Spleen (tissue), 11 donors: ENCODE data around the gene ACTN2. TPM values are rescaled to one million over a fixed set of nuclear protein-coding genes. Genes with fewer than 3 reads are reported as not detected.

Experiments used
- DNase-seq: peaks from one replicate; pipeline ENCODE4 v3.0.0-alpha.2; 2020
- H3K27ac ChIP-seq, 8 donors: fragments of 200-600 bp; sonication (generic) in 7 of 8; 1 replicate in 4 of 8; 2 replicates in 4 of 8; pipeline versions ENCODE4 v1.5.0 to v1.8.0; 2016 to 2021; ENCODE audit warnings: inconsistent platforms in 4 of 8, mild to moderate bottlenecking in 4 of 8, moderate library complexity in 1 of 8
- H3K27me3 ChIP-seq, 7 donors: fragments of 200-600 bp; sonication (generic) in 6 of 7; replicated peaks in 1 of 7; 1 replicate in 4 of 7; 2 replicates in 3 of 7; pipeline versions ENCODE4 v1.5.0 to v1.8.0; 2016 to 2021; ENCODE audit warnings: inconsistent platforms in 3 of 7, mild to moderate bottlenecking in 1 of 7
- H3K36me3 ChIP-seq, 6 donors: fragments of 200-600 bp; sonication (generic) in 5 of 6; 1 replicate in 4 of 6; 2 replicates in 2 of 6; pipeline versions ENCODE4 v1.5.0 to v1.8.0; 2016 to 2021; ENCODE audit warnings: inconsistent platforms in 2 of 6
- H3K4me1 ChIP-seq, 6 donors: fragments of 200-600 bp; sonication (generic) in 5 of 6; 1 replicate in 3 of 6; 2 replicates in 3 of 6; pipeline versions ENCODE4 v1.5.0 to v1.8.0; 2016 to 2021; ENCODE audit warnings: inconsistent platforms in 3 of 6
- H3K4me3 ChIP-seq, 8 donors: fragments of 200-600 bp; sonication (generic) in 7 of 8; 1 replicate in 4 of 8; 2 replicates in 4 of 8; pipeline versions ENCODE4 v1.5.0 to v1.8.0; 2016 to 2021; ENCODE audit warnings: inconsistent platforms in 4 of 8, mild to moderate bottlenecking in 4 of 8, moderate library complexity in 2 of 8
- H3K9me3 ChIP-seq, 8 donors: fragments of 200-600 bp; sonication (generic) in 7 of 8; 1 replicate in 4 of 8; 2 replicates in 4 of 8; pipeline versions ENCODE4 v1.5.0 to v1.8.0; 2016 to 2021; ENCODE audit warnings: inconsistent platforms in 4 of 8
- CTCF ChIP-seq, 11 experiments: fragments of 200-600 bp in 7 of 11; fragments of 450-650 bp in 4 of 11; sonication (generic) in 4 of 11; IDR thresholded peaks in 8 of 11; conservative IDR thresholded peaks in 3 of 11; 1 replicate in 7 of 11; 2 replicates in 4 of 11; pipeline versions ENCODE4 v1.4.0 to v1.8.0; 2016 to 2021; ENCODE audit warnings: antibody characterized with exemption in 11 of 11, inconsistent platforms in 4 of 11, mild to moderate bottlenecking in 1 of 11
- POLR2A ChIP-seq, 3 donors: fragments of 450-650 bp; IDR thresholded peaks; one replicate each; pipeline ENCODE4 v1.5.1; 2017; ENCODE audit warnings: antibody characterized with exemption in 3 of 3, mild to moderate bottlenecking in 1 of 3
- POLR2AphosphoS5 ChIP-seq, 3 donors: sonication (generic); formaldehyde crosslinking; IDR thresholded peaks; one replicate each; pipeline ENCODE4 v1.5.1; 2017; ENCODE audit warnings: antibody characterized with exemption in 3 of 3
- WGBS, 5 donors: extraction: QIAGEN DNeasy Blood & Tissue Kit in 3 of 5; methylation state at CpG; one replicate each; pipeline versions ENCODE4 v1.1.5 to v1.1.7; 2013 to 2018; 5-methylcytosine and 5-hydroxymethylcytosine counted together
- intact Hi-C: fragments of 100-400 bp; cut with DNase I; formaldehyde crosslinking; loops from one replicate; pipeline ENCODE4 v1.15.0; 2023; ENCODE audit warnings: low total_unique reads
- polyA plus RNA-seq, 3 donors: library from polyadenylated mRNA; stranded (reverse); fragments of 200-250 nt; gene quantifications; one replicate each; pipeline ENCODE4 v1.2.1, GENCODE V29; 2013
- total RNA-seq, 7 donors: library from RNA; depleted of rRNA in 3 of 7; stranded (reverse); fragments of >200 nt in 3 of 7; fragmentation: NEBNext Ultra II Directional in 4 of 7; extraction: Animal tissue kit (Norgen Biotek cat#: 25700) in 4 of 7; gene quantifications; one replicate each; pipeline versions ENCODE4 v1.1.0 to v1.2.1, GENCODE V29; 2016 to 2021
- donor health status: healthy with polysubstance abuse.
- donor health status: DM: no; HTN: no; CAD: no; lungs with moderate emphysema.
- donor health status: DM: no; HTN: no; CAD: no.
- donor health status: Bipolar disorder and iron deficiency.
- donor health status: healthy.
- donor health status: DM: no; HTN: no; CAD: no.
- donor health status: DM: yes; HTN: yes; CAD: no.

ACTN2 gene
- total and polyA plus RNA-seq, 10 donors: 0.19 to 1.5 (median 0.64) TPM; not detected in 4

GRCh38 chr1:236760480-236760879, 74.2 kb downstream of the ACTN2 start:
- no peaks in the 10 kb centered on the region for H3K36me3 ChIP-seq
- DNase-seq: no peak
- H3K27ac ChIP-seq: no peak overlapping the region
- intact Hi-C loops: no loop called here
- H3K4me3 ChIP-seq: no peak overlapping the region
- no peaks in the 10 kb centered on the region for H3K27me3 ChIP-seq
- peaks cover 0 to 5% (median 0%) of the 10 kb centered on the region in 6 donors for H3K4me1 ChIP-seq
- no peaks in the 10 kb centered on the region for H3K9me3 ChIP-seq
- 72 to 87% (median 80%) methylated on average over 6 of the region's 6 CpGs for WGBS, 5 donors
- TF ChIP-seq POLR2A (IDR thresholded peaks at IDR 0.05) (no peak), POLR2AphosphoS5 (IDR thresholded peaks at IDR 0.05) (no peak), CTCF (IDR thresholded peaks at IDR 0.05 in 8 of 11, conservative IDR thresholded peaks at IDR 0.05 in 3 of 11) (no peak)

DNA sequence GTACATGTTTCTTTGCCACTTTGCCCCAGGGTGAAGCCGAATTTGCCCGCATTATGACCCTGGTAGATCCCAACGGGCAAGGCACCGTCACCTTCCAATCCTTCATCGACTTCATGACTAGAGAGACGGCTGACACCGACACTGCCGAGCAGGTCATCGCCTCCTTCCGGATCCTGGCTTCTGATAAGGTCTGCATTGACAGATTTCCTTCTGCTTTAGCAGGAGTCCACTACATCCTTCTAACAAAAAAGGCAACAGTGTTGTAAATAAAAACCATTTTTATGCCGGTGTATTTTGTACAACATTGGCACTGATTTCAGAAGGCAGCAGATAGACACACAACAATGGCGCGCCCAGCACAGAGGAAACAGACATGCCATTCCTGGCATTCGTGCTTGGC, 74.7 kb downstream of the ACTN2 start:
- Histone ChIP-seq H3K36me3 (no peaks in the 10 kb centered on the region), H3K9me3 (no peaks in the 10 kb centered on the region), H3K4me1 (peaks cover 0 to 5% (median 0%) of the 10 kb centered on the region in 6 donors), H3K27me3 (no peaks in the 10 kb centered on the region), H3K4me3 (no peak overlapping the region), H3K27ac (no peak overlapping the region)
- TF ChIP-seq POLR2A (IDR thresholded peaks at IDR 0.05) (no peak), POLR2AphosphoS5 (IDR thresholded peaks at IDR 0.05) (no peak), CTCF (IDR thresholded peaks at IDR 0.05 in 8 of 11, conservative IDR thresholded peaks at IDR 0.05 in 3 of 11) (no peak)
- no peak for DNase-seq
- WGBS, 5 donors: 88 to 96% (median 92%) methylated on average over 14 of the region's 14 CpGs
- intact Hi-C loops: no loop called here

GRCh38 chr1:236761397-236762132, 75.3 kb downstream of the ACTN2 start:
- intact Hi-C loops: no loop called here
- no peaks in the 10 kb centered on the region for H3K27me3 ChIP-seq
- no peaks in the 10 kb centered on the region for H3K9me3 ChIP-seq
- WGBS, 5 donors: 75 to 94% (median 88%) methylated on average over 5 of the region's 5 CpGs
- H3K4me1 ChIP-seq: peaks cover 0 to 5% (median 0%) of the 10 kb centered on the region in 6 donors
- H3K4me3 ChIP-seq: no peak overlapping the region
- no peak for DNase-seq
- no peak for TF ChIP-seq POLR2A (IDR thresholded peaks at IDR 0.05)
- TF ChIP-seq POLR2AphosphoS5 (IDR thresholded peaks at IDR 0.05): no peak
- TF ChIP-seq CTCF (IDR thresholded peaks at IDR 0.05 in 8 of 11, conservative IDR thresholded peaks at IDR 0.05 in 3 of 11): no peak
- H3K27ac ChIP-seq: no peak overlapping the region
- no peaks in the 10 kb centered on the region for H3K36me3 ChIP-seq

GRCh38 chr1:236762410-236762809, 76.1 kb downstream of the ACTN2 start:
- 55 to 69% (median 67%) methylated on average over 15 of the region's 15 CpGs for WGBS, 5 donors
- no peak overlapping the region for H3K27ac ChIP-seq

More at GRCh38 chr1:236762410-236762809, 76.1 kb downstream of the ACTN2 start:
- intact Hi-C loops: no loop called here
- Histone ChIP-seq H3K4me3 (no peak overlapping the region), H3K36me3 (no peaks in the 10 kb centered on the region), H3K4me1 (peaks cover 0 to 5% (median 0%) of the 10 kb centered on the region in 6 donors), H3K9me3 (no peaks in the 10 kb centered on the region), H3K27me3 (no peaks in the 10 kb centered on the region)
- DNase-seq: no peak
- TF ChIP-seq POLR2A (IDR thresholded peaks at IDR 0.05) (no peak), POLR2AphosphoS5 (IDR thresholded peaks at IDR 0.05) (no peak), CTCF (IDR thresholded peaks at IDR 0.05 in 8 of 11, conservative IDR thresholded peaks at IDR 0.05 in 3 of 11) (no peak)
